RWPE1 (cell line): ENCODE data around the gene TEKT3.

Experiments
- CTCF ChIA-PET: fragments of 350-600 bp; sonication (Branson Sonifier 250); formaldehyde crosslinking; extraction: SDS; loops from one replicate; lab custom pipeline; 2021; lab: Yijun Ruan, JAX
- POLR2A ChIA-PET: fragments of 400-600 bp; formaldehyde crosslinking; extraction: SDS; loops from one replicate; lab custom pipeline; 2020; ENCODE audit warnings: antibody characterized with exemption; ENCODE audit not compliant: low non-redundant PET; lab: Yijun Ruan, JAX
- DNase-seq: peaks from one replicate; pipeline ENCODE4 v3.0.0; 2012; ENCODE audit warnings: low spot score
- H3K27ac ChIP-seq: fragments of 450-650 bp; 2 replicates; pipeline ENCODE4 v1.5.1; 2017
- CTCF ChIP-seq: fragments of 450-650 bp; conservative IDR thresholded peaks from 2 replicates; pipeline ENCODE4 v1.5.1; 2017; ENCODE audit warnings: low read depth, mild to moderate bottlenecking

Gene TEKT3

GRCh38 chr17:15269087-15269779 is 72.2 kb downstream of the TEKT3 start:
- ChIA-PET CTCF (interaction anchor here (0.8 to 1.0 kb wide), 2 partner anchors 234 to 1723 kb away, joined by 3 to 4 read pairs; no protein-coding TSS in a partner anchor), POLR2A (no interaction called here)
- H3K27ac ChIP-seq, result no peak overlapping the region
- TF ChIP-seq CTCF, result no peak
- no peak for DNase-seq

- no peak overlapping the region for H3K27ac ChIP-seq
- TF ChIP-seq CTCF, result no peak
- ChIA-PET CTCF (interaction anchor here (0.7 to 0.8 kb wide), 2 partner anchors 234 to 1722 kb away, joined by 4 to 6 read pairs; no protein-coding TSS in a partner anchor), POLR2A (no interaction called here)
- DNase-seq, result no peak
Observed at GRCh38 chr17:15268461-15268860, 72.9 kb downstream of the TEKT3 start.

DNA sequence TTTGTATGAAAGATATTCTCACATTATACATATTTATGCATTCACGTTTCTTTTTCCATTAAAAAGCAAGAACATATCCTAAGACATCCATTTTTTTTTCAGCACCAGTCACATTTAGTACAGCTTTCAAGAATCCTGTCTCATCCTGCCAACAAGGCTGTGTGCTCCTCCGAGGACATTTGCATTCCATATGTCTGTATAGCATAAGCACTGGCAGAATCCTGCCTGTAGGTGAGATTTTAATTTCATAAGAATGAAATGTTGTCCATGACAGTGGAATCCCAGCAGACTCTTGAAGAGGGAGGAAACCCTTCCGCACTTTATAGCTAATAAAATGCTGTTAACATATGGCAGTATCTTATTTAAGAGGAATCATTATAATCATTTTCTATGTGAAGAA is 73.4 kb downstream of the TEKT3 start:
- POLR2A ChIA-PET, result no interaction called here
- DNase-seq, result no peak
- no peak for TF ChIP-seq CTCF
- H3K27ac ChIP-seq, result no peak overlapping the region
- CTCF ChIA-PET, result interaction anchor here (0.7 to 0.8 kb wide), 3 partner anchors 173 to 1722 kb away, joined by 4 to 6 read pairs (median 4); no protein-coding TSS in a partner anchor

DNA sequence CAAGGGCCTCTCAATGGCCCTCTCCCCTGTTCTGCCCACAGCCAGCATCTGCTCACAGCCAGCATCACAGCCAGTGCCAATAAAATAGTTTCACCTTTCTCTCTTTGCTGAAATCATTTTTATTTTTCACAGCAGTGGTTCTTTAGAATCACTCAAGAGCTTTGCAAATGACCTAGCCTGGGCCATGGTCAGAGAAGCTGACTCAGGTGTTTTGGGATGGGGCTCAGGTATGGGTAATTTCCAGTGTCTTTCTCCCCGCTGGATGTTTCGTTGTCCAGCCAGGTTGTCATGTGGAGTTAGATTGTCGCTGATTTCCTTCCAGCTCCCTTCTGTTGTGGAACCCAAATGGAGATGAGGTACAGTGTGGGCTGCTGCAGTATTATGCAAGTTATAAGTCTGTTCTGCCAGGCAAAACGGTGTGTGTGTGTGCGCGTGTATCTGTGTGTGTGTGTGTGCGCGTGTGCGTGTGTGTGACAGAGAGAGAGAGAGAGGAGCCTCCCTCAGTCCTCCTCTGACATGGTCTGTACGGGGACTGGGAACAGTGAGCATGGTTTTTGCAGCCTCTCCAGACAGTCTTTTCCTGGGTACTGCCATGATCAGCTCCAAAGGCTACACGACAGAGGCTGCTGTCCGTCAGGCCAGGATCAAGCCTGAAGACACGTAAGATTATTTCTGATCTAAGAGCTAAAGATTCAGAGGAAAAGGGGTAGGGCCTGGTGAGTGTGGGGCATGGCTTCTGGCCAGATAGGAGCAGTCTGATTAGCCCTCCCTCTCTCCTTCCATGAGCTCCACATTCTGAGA is 74.9 kb downstream of the TEKT3 start:
- no peak for TF ChIP-seq CTCF
- H3K27ac ChIP-seq, result no peak overlapping the region
- ChIA-PET POLR2A (no interaction called here), CTCF (interaction anchor here (0.5 to 0.6 kb wide), 2 partner anchors 70 to 161 kb away, joined by 3 to 5 read pairs; no protein-coding TSS in a partner anchor)
- no peak for DNase-seq

DNA sequence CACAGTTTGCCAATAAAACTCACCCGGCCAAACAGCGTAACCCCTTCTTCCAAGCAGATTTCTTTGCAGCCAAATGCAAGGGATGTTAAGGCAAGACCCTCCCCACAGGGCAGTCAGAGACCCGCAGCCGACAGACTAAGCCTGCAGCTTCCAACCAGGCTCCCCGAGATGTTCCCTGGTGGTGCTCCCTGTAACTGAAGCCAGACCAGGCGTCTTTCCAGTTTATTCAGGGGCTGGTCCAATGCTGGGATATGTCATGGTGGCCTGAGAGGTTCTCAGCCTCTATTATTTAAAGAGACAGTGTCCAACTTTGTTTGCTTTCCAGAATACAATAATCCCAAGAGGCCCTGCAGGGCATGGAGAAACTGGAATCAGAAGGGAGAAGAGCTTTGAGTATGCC is 76.3 kb downstream of the TEKT3 start, which contains the start of gene PMP22:
Gene PMP22, minus strand, starts transcription at position 196 of the 400 bp plus-strand sequence. CDS start 4,599 bp downstream, outside the sequence.
- TF ChIP-seq CTCF, result no peak
- no peak within 1 kb of the TSS for H3K27ac ChIP-seq
- POLR2A ChIA-PET, result no interaction called here
- DNase-seq, result no peak
- CTCF ChIA-PET, result no interaction called here

GRCh38 chr17:15264542-15264941 is 76.9 kb downstream of the TEKT3 start:
- no peak for TF ChIP-seq CTCF
- no peak for DNase-seq
- H3K27ac ChIP-seq, result no peak overlapping the region
- CTCF ChIA-PET, result no interaction called here
- POLR2A ChIA-PET, result no interaction called here
